ENCODE results near the gene GPR39.

Gene GPR39

GRCh38 chr2:132417430-132418035 lies 928 bp downstream of the GPR39 start:
- H3K9ac ChIP-seq = no peak overlapping the region
- TF ChIP-seq Cebpa-rat (IDR thresholded peaks at IDR 0.05) = no peak

GRCh38 chr2:132419235-132419634 lies 2.6 kb downstream of the GPR39 start:
- TF ChIP-seq Cebpa-rat (IDR thresholded peaks at IDR 0.05) = no peak
- H3K9ac ChIP-seq = no peak overlapping the region
- no peak overlapping the region for H3K27ac ChIP-seq
- peaks cover 7 to 26% (median 20%) of the 10 kb centered on the region in 11 experiments; a peak in 17 of 22 replicates for H3K27me3 ChIP-seq
- H4K20me1 ChIP-seq = peaks cover 0 to 7% (median 0%) of the 10 kb centered on the region in 11 experiments; a peak in 1 of 22 replicates
- H3K4me1 ChIP-seq = peaks cover 0 to 14% (median 12%) of the 10 kb centered on the region in 10 experiments; a peak in 15 of 20 replicates
- no peak overlapping the region for H3K4me2 ChIP-seq
- no peaks in the 10 kb centered on the region for H3K36me3 ChIP-seq
- no peak overlapping the region for H3K4me3 ChIP-seq
- no peaks in the 10 kb centered on the region for H3K9me3 ChIP-seq (replicated peaks in 1 of 11)

More at GRCh38 chr2:132417430-132418035, 928 bp downstream of the GPR39 start:
- no peak overlapping the region for H3K27ac ChIP-seq
- peaks cover 0 to 7% (median 0%) of the 10 kb centered on the region in 11 experiments; a peak in 1 of 22 replicates for H4K20me1 ChIP-seq
- H3K27me3 ChIP-seq = peaks cover 7 to 26% (median 20%) of the 10 kb centered on the region in 11 experiments; a peak in 17 of 22 replicates
- H3K36me3 ChIP-seq = no peaks in the 10 kb centered on the region
- H3K4me1 ChIP-seq = peaks cover 0 to 14% (median 12%) of the 10 kb centered on the region in 10 experiments; a peak in 15 of 20 replicates
- H3K4me3 ChIP-seq = no peak overlapping the region
- H3K4me2 ChIP-seq = no peak overlapping the region
- H3K9me3 ChIP-seq (replicated peaks in 1 of 11) = no peaks in the 10 kb centered on the region

GRCh38 chr2:132419941-132420340 lies 3.3 kb downstream of the GPR39 start:
- H3K9ac ChIP-seq = no peak overlapping the region
- H4K20me1 ChIP-seq = peaks cover 0 to 7% (median 0%) of the 10 kb centered on the region in 11 experiments; a peak in 1 of 22 replicates
- H3K4me2 ChIP-seq = no peak overlapping the region
- no peaks in the 10 kb centered on the region for H3K9me3 ChIP-seq (replicated peaks in 1 of 11)
- H3K4me3 ChIP-seq = no peak overlapping the region
- H3K27me3 ChIP-seq = peaks cover 7 to 25% (median 20%) of the 10 kb centered on the region in 11 experiments; a peak in 17 of 22 replicates
- no peaks in the 10 kb centered on the region for H3K36me3 ChIP-seq
- no peak for TF ChIP-seq Cebpa-rat (IDR thresholded peaks at IDR 0.05)
- H3K27ac ChIP-seq = no peak overlapping the region
- peaks cover 0 to 14% (median 12%) of the 10 kb centered on the region in 10 experiments; a peak in 15 of 20 replicates for H3K4me1 ChIP-seq

GRCh38 chr2:132420816-132421805 lies 4.5 kb downstream of the GPR39 start:
- H3K4me1 ChIP-seq = peaks cover 0 to 7% (median 5%) of the 10 kb centered on the region in 10 experiments; a peak in 10 of 20 replicates
- H3K27me3 ChIP-seq = peaks cover 0 to 14% (median 8%) of the 10 kb centered on the region in 11 experiments; a peak in 13 of 22 replicates
- TF ChIP-seq Cebpa-rat (IDR thresholded peaks at IDR 0.05) = no peak
- no peak overlapping the region for H3K27ac ChIP-seq
- H3K4me3 ChIP-seq = no peak overlapping the region
- H3K9ac ChIP-seq = no peak overlapping the region
- no peaks in the 10 kb centered on the region for H3K36me3 ChIP-seq
- peaks cover 0 to 7% (median 0%) of the 10 kb centered on the region in 11 experiments; a peak in 1 of 22 replicates for H4K20me1 ChIP-seq
- H3K4me2 ChIP-seq = no peak overlapping the region
- no peaks in the 10 kb centered on the region for H3K9me3 ChIP-seq (replicated peaks in 1 of 11)

- Histone ChIP-seq H3K4me1 (no peaks in the 10 kb centered on the region), H3K4me3 (no peak overlapping the region), H3K9ac (no peak overlapping the region), H3K27me3 (no peaks in the 10 kb centered on the region), H4K20me1 (no peaks in the 10 kb centered on the region), H3K27ac (no peak overlapping the region), H3K4me2 (no peak overlapping the region), H3K9me3 (replicated peaks in 1 of 11) (no peaks in the 10 kb centered on the region), H3K36me3 (no peaks in the 10 kb centered on the region)
- no peak for TF ChIP-seq Cebpa-rat (IDR thresholded peaks at IDR 0.05)
These were observed 6.1 kb downstream of the GPR39 start for GRCh38 chr2:132422736-132423135.

- TF ChIP-seq Cebpa-rat (IDR thresholded peaks at IDR 0.05) = no peak
- H3K36me3 ChIP-seq = no peaks in the 10 kb centered on the region
- H3K27me3 ChIP-seq = no peaks in the 10 kb centered on the region
- H3K4me2 ChIP-seq = no peak overlapping the region
- no peaks in the 10 kb centered on the region for H3K9me3 ChIP-seq (replicated peaks in 1 of 11)
- H3K9ac ChIP-seq = no peak overlapping the region
- no peak overlapping the region for H3K4me3 ChIP-seq
- H3K4me1 ChIP-seq = no peaks in the 10 kb centered on the region
- no peak overlapping the region for H3K27ac ChIP-seq
- no peaks in the 10 kb centered on the region for H4K20me1 ChIP-seq
These were observed 8.0 kb downstream of the GPR39 start for GRCh38 chr2:132424526-132425121.

- Histone ChIP-seq H3K4me1 (no peaks in the 10 kb centered on the region), H3K4me3 (no peak overlapping the region)
These were observed 9.4 kb downstream of the GPR39 start for GRCh38 chr2:132426033-132426432.

GRCh38 chr2:132426656-132427055 lies 10.1 kb downstream of the GPR39 start:
- H3K4me2 ChIP-seq = no peak overlapping the region
- H3K4me3 ChIP-seq = no peak overlapping the region
- no peaks in the 10 kb centered on the region for H3K27me3 ChIP-seq
- H3K27ac ChIP-seq = no peak overlapping the region
- no peak overlapping the region for H3K9ac ChIP-seq
- H3K9me3 ChIP-seq (replicated peaks in 1 of 11) = 0 out of 22 replicates have a peak, but pooled peaks cover 0 to 1% (median 0%) of the 10 kb centered on the region in 11 experiments
- no peaks in the 10 kb centered on the region for H4K20me1 ChIP-seq
- no peaks in the 10 kb centered on the region for H3K36me3 ChIP-seq
- no peaks in the 10 kb centered on the region for H3K4me1 ChIP-seq
- no peak for TF ChIP-seq Cebpa-rat (IDR thresholded peaks at IDR 0.05)

More at GRCh38 chr2:132426033-132426432, 9.4 kb downstream of the GPR39 start:
- Histone ChIP-seq H3K36me3 (no peaks in the 10 kb centered on the region), H4K20me1 (no peaks in the 10 kb centered on the region), H3K27me3 (no peaks in the 10 kb centered on the region), H3K9me3 (replicated peaks in 1 of 11) (no peaks in the 10 kb centered on the region), H3K9ac (no peak overlapping the region), H3K4me2 (no peak overlapping the region), H3K27ac (no peak overlapping the region)
- TF ChIP-seq Cebpa-rat (IDR thresholded peaks at IDR 0.05) = no peak

- Histone ChIP-seq H3K9ac (no peak overlapping the region), H4K20me1 (no peaks in the 10 kb centered on the region), H3K36me3 (no peaks in the 10 kb centered on the region), H3K4me2 (no peak overlapping the region), H3K4me1 (no peaks in the 10 kb centered on the region), H3K27ac (no peak overlapping the region), H3K9me3 (replicated peaks in 1 of 11) (peaks cover 0 to 10% (median 0%) of the 10 kb centered on the region in 11 experiments; a peak in 1 of 22 replicates), H3K27me3 (no peaks in the 10 kb centered on the region), H3K4me3 (no peak overlapping the region)
- TF ChIP-seq Cebpa-rat (IDR thresholded peaks at IDR 0.05) = no peak
These were observed 12.7 kb downstream of the GPR39 start for GRCh38 chr2:132429351-132429750.

All from BLaER1 treated with 17β-estradiol and CSF1 and Interleukin-3, amounts not matched to agents 10 nM and 100 nM (cell line).